PC-9 (cell line): ENCODE measurements around the gene TRIM7. TPM values are rescaled to one million over a fixed set of nuclear protein-coding genes. Genes with fewer than 3 reads are reported as not detected.
A peak's percentile ranks its signal among the peaks of the same experiment; 100 is the strongest.

ENCODE experiments used
- BruUV-seq: library from RNA; stranded (reverse); fragments of 400-500 nt; replicated peaks from 2 replicates; lab custom pipeline; 2021; lab: Mats Ljungman, UMichigan
- CTCF ChIA-PET: fragments of 300-600 bp; sonication (Branson Sonifier 250); formaldehyde crosslinking; loops from one replicate; lab custom pipeline; 2022; ENCODE audit warnings: antibody characterized with exemption; lab: Charles Lee
- POLR2A ChIA-PET: fragments of 300-600 bp; sonication (Branson Sonifier 250); formaldehyde crosslinking; loops from one replicate; lab custom pipeline; 2022; ENCODE audit warnings: antibody characterized with exemption; ENCODE audit not compliant: unreplicated experiment; lab: Charles Lee
- DNase-seq, 2 experiments: peaks; one replicate each; pipeline versions ENCODE4 v3.0.0 to v3.0.0-alpha.2; 2015 to 2022; ENCODE audit warnings: mixed read lengths in 1 of 2
- H2AFZ ChIP-seq: fragments of 200-600 bp; sonication (generic); 2 replicates; pipeline ENCODE4 v1.8.1; 2017; ENCODE audit warnings: antibody characterized with exemption
- H3F3A ChIP-seq: fragments of 200-600 bp; sonication (generic); 2 replicates; pipeline ENCODE4 v1.8.1; 2017; ENCODE audit warnings: antibody characterized with exemption, mild to moderate bottlenecking, low read depth; ENCODE audit not compliant: insufficient read depth
- H3K27ac ChIP-seq: fragments of 200-600 bp; sonication (generic); 2 replicates; pipeline ENCODE4 v1.6.1; 2016; ENCODE audit warnings: mixed run types
- H3K27me3 ChIP-seq: fragments of 200-600 bp; sonication (generic); 2 replicates; pipeline ENCODE4 v1.6.1; 2016; ENCODE audit warnings: low read depth, mixed run types; ENCODE audit not compliant: insufficient read depth
- H3K36me3 ChIP-seq: fragments of 200-600 bp; sonication (generic); 2 replicates; pipeline ENCODE4 v1.6.1; 2016; ENCODE audit warnings: low read depth, mixed run types
- H3K4me1 ChIP-seq: fragments of 200-600 bp; sonication (generic); replicated peaks from 2 replicates; pipeline ENCODE4 v1.6.1; 2016; ENCODE audit warnings: mixed run types; ENCODE audit not compliant: insufficient read depth
- H3K4me2 ChIP-seq: fragments of 200-600 bp; sonication (generic); 2 replicates; pipeline ENCODE4 v1.6.1; 2017; ENCODE audit warnings: mixed run types
- H3K4me3 ChIP-seq: fragments of 200-600 bp; sonication (generic); 2 replicates; pipeline ENCODE4 v1.6.1; 2016; ENCODE audit warnings: mixed run types
- H3K79me2 ChIP-seq: fragments of 200-600 bp; sonication (generic); 2 replicates; pipeline ENCODE4 v1.6.1; 2017; ENCODE audit warnings: low read depth, mixed run types
- H3K9me2 ChIP-seq: fragments of 200-600 bp; sonication (generic); 2 replicates; pipeline ENCODE4 v1.8.1; 2017; ENCODE audit warnings: mild to moderate bottlenecking; ENCODE audit not compliant: insufficient read depth
- H3K9me3 ChIP-seq: fragments of 200-600 bp; sonication (generic); 2 replicates; pipeline ENCODE4 v1.8.1; 2016; ENCODE audit warnings: low read depth; ENCODE audit not compliant: insufficient read depth
- H4K20me1 ChIP-seq: fragments of 200-600 bp; sonication (generic); 2 replicates; pipeline ENCODE4 v1.8.1; 2017; ENCODE audit not compliant: insufficient read depth
- EZH2 ChIP-seq: fragments of 200-600 bp; sonication (generic); IDR thresholded peaks from 2 replicates; pipeline ENCODE4 v1.8.0; 2017; ENCODE audit warnings: antibody characterized with exemption, low read depth
- intact Hi-C: fragments of 100-400 bp; cut with micrococcal nuclease; formaldehyde crosslinking; loops from one replicate; pipeline ENCODE4 v1.10.0; 2022; ENCODE audit not compliant: unreplicated experiment
- total RNA-seq: library from RNA; stranded (reverse); gene quantifications from 2 replicates; pipeline ENCODE4 v1.2.3, GENCODE V29; 2021
- TF ChIP-seq, protein P1 (sequence below): fragments of 200-600 bp; sonication (generic); conservative IDR thresholded peaks from 2 replicates; pipeline ENCODE4 v1.6.1; 2017; ENCODE audit warnings: mixed run types, antibody characterized with exemption, mild to moderate bottlenecking, moderate library complexity

TRIM7 gene
- total RNA-seq, 1 experiment from 2014 or later: 9.2 TPM

DNA sequence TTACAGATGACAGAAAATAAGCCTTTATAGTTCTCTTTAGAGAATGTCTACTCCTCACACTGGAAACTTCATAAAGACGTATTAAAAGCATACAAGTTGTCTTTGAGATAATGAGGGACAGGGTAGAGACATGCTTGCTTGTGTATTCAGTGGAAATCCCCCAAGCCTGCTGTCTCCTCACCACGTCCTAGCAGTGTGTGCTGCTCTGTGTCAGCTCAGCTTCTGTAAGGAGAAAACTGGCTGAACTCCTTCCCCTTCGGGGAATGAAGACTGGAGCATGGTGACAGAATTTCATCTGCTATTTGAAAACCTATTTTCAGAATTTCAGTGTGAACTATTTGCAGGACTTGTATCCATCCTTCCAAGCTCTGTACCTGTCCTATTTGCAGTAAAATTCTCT, 48.2 kb downstream of the TRIM7 start:
- H3K9me2 ChIP-seq: no peaks in the 10 kb centered on the region
- H3K4me2 ChIP-seq: no peak overlapping the region
- no peak overlapping the region for H3K4me3 ChIP-seq
- H3F3A ChIP-seq: peaks cover 42% of the 10 kb centered on the region
- ChIA-PET CTCF (interaction anchor here (0.6 kb wide), 1 partner anchor 105 kb away, joined by 4 read pairs; no protein-coding TSS in a partner anchor), POLR2A (no interaction called here)
- TF ChIP-seq, protein P1, sequence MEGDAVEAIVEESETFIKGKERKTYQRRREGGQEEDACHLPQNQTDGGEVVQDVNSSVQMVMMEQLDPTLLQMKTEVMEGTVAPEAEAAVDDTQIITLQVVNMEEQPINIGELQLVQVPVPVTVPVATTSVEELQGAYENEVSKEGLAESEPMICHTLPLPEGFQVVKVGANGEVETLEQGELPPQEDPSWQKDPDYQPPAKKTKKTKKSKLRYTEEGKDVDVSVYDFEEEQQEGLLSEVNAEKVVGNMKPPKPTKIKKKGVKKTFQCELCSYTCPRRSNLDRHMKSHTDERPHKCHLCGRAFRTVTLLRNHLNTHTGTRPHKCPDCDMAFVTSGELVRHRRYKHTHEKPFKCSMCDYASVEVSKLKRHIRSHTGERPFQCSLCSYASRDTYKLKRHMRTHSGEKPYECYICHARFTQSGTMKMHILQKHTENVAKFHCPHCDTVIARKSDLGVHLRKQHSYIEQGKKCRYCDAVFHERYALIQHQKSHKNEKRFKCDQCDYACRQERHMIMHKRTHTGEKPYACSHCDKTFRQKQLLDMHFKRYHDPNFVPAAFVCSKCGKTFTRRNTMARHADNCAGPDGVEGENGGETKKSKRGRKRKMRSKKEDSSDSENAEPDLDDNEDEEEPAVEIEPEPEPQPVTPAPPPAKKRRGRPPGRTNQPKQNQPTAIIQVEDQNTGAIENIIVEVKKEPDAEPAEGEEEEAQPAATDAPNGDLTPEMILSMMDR: no peak
- TF ChIP-seq EZH2: no peak
- peaks cover 35% of the 10 kb centered on the region for H3K4me1 ChIP-seq
- H3K9me3 ChIP-seq: peaks cover 4% of the 10 kb centered on the region; the same call in 1 of the 2 replicates
- no peaks in the 10 kb centered on the region for H3K36me3 ChIP-seq
- intact Hi-C loops: no loop called here
- no TSS peak for BruUV-seq
- H3K27me3 ChIP-seq: no peaks in the 10 kb centered on the region
- H2AFZ ChIP-seq: no peak overlapping the region
- H3K27ac ChIP-seq: no peak overlapping the region
- H4K20me1 ChIP-seq: no peaks in the 10 kb centered on the region
- H3K79me2 ChIP-seq: no peaks in the 10 kb centered on the region
- no peak for DNase-seq

DNA sequence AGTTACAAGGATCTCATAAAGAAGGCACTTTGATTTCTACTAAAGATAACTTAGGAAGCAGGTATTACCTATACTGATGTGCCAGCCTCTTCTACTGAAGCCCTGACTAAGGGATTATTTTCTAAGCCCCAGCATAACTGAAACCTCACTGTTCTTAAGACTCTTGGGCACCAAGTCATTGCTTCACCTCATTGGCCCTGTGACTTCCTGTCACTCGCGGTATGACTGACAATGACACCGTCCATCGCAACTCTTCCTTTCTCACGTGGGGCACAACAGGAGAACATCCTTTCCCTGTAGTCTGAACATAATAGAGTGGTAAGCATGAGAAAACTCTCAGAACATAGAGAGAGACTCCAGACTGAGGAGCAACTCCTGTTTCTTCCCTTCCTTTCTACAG, 51.2 kb downstream of the TRIM7 start:
- ChIA-PET CTCF (no interaction called here), POLR2A (no interaction called here)
- no peak for TF ChIP-seq EZH2
- TF ChIP-seq, protein P1: no peak

DNA sequence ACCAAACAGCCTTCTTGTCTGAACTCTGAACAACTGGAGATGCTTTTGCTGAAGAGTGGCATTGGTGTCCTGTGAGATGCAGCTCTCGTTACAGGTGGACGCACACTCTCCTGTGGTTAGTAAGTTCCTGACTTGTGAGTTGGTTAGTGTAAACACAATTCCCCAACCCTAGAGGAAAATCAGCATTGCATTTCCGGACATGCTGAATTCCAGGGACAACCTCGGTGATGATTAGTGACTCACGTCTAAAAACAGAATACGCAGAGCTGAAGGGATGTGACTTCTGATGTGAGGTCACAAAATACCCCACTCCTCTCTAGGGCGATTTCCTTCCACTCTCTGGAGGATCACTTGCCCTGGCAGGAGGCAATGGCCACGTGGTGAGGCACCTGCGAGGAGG, 52.6 kb downstream of the TRIM7 start:
- Histone ChIP-seq H3K79me2 (no peaks in the 10 kb centered on the region), H3K9me2 (no peaks in the 10 kb centered on the region), H3K27me3 (no peaks in the 10 kb centered on the region), H3K4me2 (peak overlapping the region; percentile 63), H3K27ac (peak overlapping the region; percentile 64), H3F3A (peaks cover 41% of the 10 kb centered on the region), H4K20me1 (no peaks in the 10 kb centered on the region), H2AFZ (0 out of 2 replicates have a peak overlapping the region, but pooled peaks have one; percentile 15), H3K4me1 (peaks cover 61% of the 10 kb centered on the region), H3K9me3 (peaks cover 4% of the 10 kb centered on the region; the same call in 1 of the 2 replicates), H3K4me3 (peak overlapping the region; percentile 6; the same call in 1 of the 2 replicates), H3K36me3 (no peaks in the 10 kb centered on the region)
- intact Hi-C loops: no loop called here
- ChIA-PET POLR2A (no interaction called here), CTCF (no interaction called here)
- peak; percentile 35 to 94 for DNase-seq
- TF ChIP-seq EZH2: no peak
- TF ChIP-seq, protein P1: no peak
- BruUV-seq: no TSS peak

More for the DNA sequence above, 51.2 kb downstream of the TRIM7 start:
- intact Hi-C loops: no loop called here
- Histone ChIP-seq H3K9me3 (peaks cover 4% of the 10 kb centered on the region; the same call in 1 of the 2 replicates), H4K20me1 (no peaks in the 10 kb centered on the region), H3K79me2 (no peaks in the 10 kb centered on the region), H3K4me1 (peaks cover 53% of the 10 kb centered on the region), H3K27ac (no peak overlapping the region; the same call in 1 of the 2 replicates), H3K27me3 (no peaks in the 10 kb centered on the region), H3F3A (peaks cover 38% of the 10 kb centered on the region), H2AFZ (no peak overlapping the region), H3K4me2 (peak overlapping the region; percentile 24; the same call in 1 of the 2 replicates), H3K9me2 (no peaks in the 10 kb centered on the region), H3K36me3 (no peaks in the 10 kb centered on the region), H3K4me3 (no peak overlapping the region; the same call in 1 of the 2 replicates)
- no TSS peak for BruUV-seq
- no peak for DNase-seq
